ENCODE data around the gene BEGAIN. TPM values are rescaled to one million over a fixed set of nuclear protein-coding genes. Genes with fewer than 3 reads are reported as not detected.

Gene BEGAIN
- total RNA-seq, 1 experiment from 2014 or later, result 0.54 TPM

DNA sequence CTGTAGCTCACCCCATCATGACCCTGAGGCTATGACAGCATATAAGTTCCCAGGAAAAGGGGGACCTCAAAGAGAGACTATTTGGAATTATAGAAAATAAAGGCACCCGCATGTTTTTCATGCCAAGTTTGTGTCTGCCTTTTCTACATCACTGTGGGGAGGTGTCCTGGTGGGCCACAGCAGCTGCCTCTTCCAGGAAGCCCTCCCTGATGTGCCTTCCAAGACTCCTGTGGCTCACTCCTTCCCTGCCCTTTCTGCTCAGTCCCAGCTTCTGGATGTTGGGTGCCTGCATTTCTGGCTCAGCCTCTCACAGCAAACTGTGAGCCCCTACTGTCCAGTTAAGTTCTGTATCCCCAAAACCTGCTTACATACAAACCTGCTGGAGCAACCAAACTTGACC, 36.3 kb upstream of the BEGAIN start:
- Histone ChIP-seq H3K27me3 (replicated peaks; ENCODE audit: control insufficient read depth, insufficient read depth, low read length) (peaks cover 1% of the 10 kb centered on the region; the same call in 1 of the 2 replicates), H3K4me3 (ENCODE audit: low read depth, low read length) (no peak overlapping the region), H3K4me1 (no peaks in the 10 kb centered on the region), H3K36me3 (ENCODE audit: control insufficient read depth, insufficient read depth, low read length) (no peaks in the 10 kb centered on the region), H3K9me3 (no peaks in the 10 kb centered on the region)
- BruUV-seq (replicated peaks), result no TSS peak
- Mint-ChIP-seq H3K4me3 (ENCODE audit: unreplicated experiment) (no peak overlapping the region), H3K36me3 (ENCODE audit: insufficient read depth, unreplicated experiment) (no peaks in the 10 kb centered on the region), H3K4me1 (ENCODE audit: low read depth, unreplicated experiment) (no peaks in the 10 kb centered on the region), H3K27me3 (ENCODE audit: insufficient read depth, unreplicated experiment) (peaks cover 24% of the 10 kb centered on the region), H3K27ac (ENCODE audit: unreplicated experiment) (no peak overlapping the region), H3K9me3 (ENCODE audit: unreplicated experiment) (no peaks in the 10 kb centered on the region)
- no peak for TF ChIP-seq CTCF (IDR thresholded peaks at IDR 0.05; ENCODE audit: insufficient read depth in 1 of 2, low read depth in 1 of 2, low read length in 1 of 2, severe bottlenecking in 1 of 2, unreplicated experiment in 1 of 2)
- POLR2A ChIA-PET, result no interaction called here
- intact Hi-C loops (cut with micrococcal nuclease; ENCODE audit: unreplicated experiment), result no loop called here
- no peak for DNase-seq
- CTCF ChIA-PET, result no interaction called here

GRCh38 chr14:100622708-100623485, 35.7 kb upstream of the BEGAIN start:
- POLR2A ChIA-PET, result no interaction called here
- Histone ChIP-seq H3K27me3 (replicated peaks; ENCODE audit: control insufficient read depth, insufficient read depth, low read length) (peaks cover 1% of the 10 kb centered on the region; the same call in 1 of the 2 replicates), H3K36me3 (ENCODE audit: control insufficient read depth, insufficient read depth, low read length) (no peaks in the 10 kb centered on the region), H3K4me3 (ENCODE audit: low read depth, low read length) (no peak overlapping the region), H3K4me1 (no peaks in the 10 kb centered on the region), H3K9me3 (no peaks in the 10 kb centered on the region)
- no peak overlapping the region for H3K4me3 Mint-ChIP-seq (ENCODE audit: unreplicated experiment)
- BruUV-seq (replicated peaks), result no TSS peak
- DNase-seq, result peak in 1 of 2 experiments; percentile 14
- no peaks in the 10 kb centered on the region for H3K4me1 Mint-ChIP-seq (ENCODE audit: low read depth, unreplicated experiment)
- peaks cover 21% of the 10 kb centered on the region for H3K27me3 Mint-ChIP-seq (ENCODE audit: insufficient read depth, unreplicated experiment)
- H3K27ac Mint-ChIP-seq (ENCODE audit: unreplicated experiment), result no peak overlapping the region
- no peak for TF ChIP-seq CTCF (IDR thresholded peaks at IDR 0.05; ENCODE audit: insufficient read depth in 1 of 2, low read depth in 1 of 2, low read length in 1 of 2, severe bottlenecking in 1 of 2, unreplicated experiment in 1 of 2)
- CTCF ChIA-PET, result no interaction called here
- H3K9me3 Mint-ChIP-seq (ENCODE audit: unreplicated experiment), result no peaks in the 10 kb centered on the region
- H3K36me3 Mint-ChIP-seq (ENCODE audit: insufficient read depth, unreplicated experiment), result no peaks in the 10 kb centered on the region
- intact Hi-C loops (cut with micrococcal nuclease; ENCODE audit: unreplicated experiment), result no loop called here

- Mint-ChIP-seq H3K36me3 (ENCODE audit: insufficient read depth, unreplicated experiment) (no peaks in the 10 kb centered on the region), H3K9me3 (ENCODE audit: unreplicated experiment) (no peaks in the 10 kb centered on the region), H3K27ac (ENCODE audit: unreplicated experiment) (no peak overlapping the region), H3K27me3 (ENCODE audit: insufficient read depth, unreplicated experiment) (peaks cover 18% of the 10 kb centered on the region), H3K4me1 (ENCODE audit: low read depth, unreplicated experiment) (no peaks in the 10 kb centered on the region), H3K4me3 (ENCODE audit: unreplicated experiment) (no peak overlapping the region)
- ChIA-PET CTCF (no interaction called here), POLR2A (no interaction called here)
- H3K9me3 ChIP-seq, result no peaks in the 10 kb centered on the region
- H3K36me3 ChIP-seq (ENCODE audit: control insufficient read depth, insufficient read depth, low read length), result no peaks in the 10 kb centered on the region
- peak in 1 of 2 experiments; percentile 17 for DNase-seq
- H3K4me1 ChIP-seq, result no peaks in the 10 kb centered on the region
- no peaks in the 10 kb centered on the region for H3K27me3 ChIP-seq (replicated peaks; ENCODE audit: control insufficient read depth, insufficient read depth, low read length)
- H3K4me3 ChIP-seq (ENCODE audit: low read depth, low read length), result no peak overlapping the region
- no TSS peak for BruUV-seq (replicated peaks)
- no peak for TF ChIP-seq CTCF (IDR thresholded peaks at IDR 0.05; ENCODE audit: insufficient read depth in 1 of 2, low read depth in 1 of 2, low read length in 1 of 2, severe bottlenecking in 1 of 2, unreplicated experiment in 1 of 2)
- intact Hi-C loops (cut with micrococcal nuclease; ENCODE audit: unreplicated experiment), result no loop called here
Measured at GRCh38 chr14:100622224-100622623, 35.0 kb upstream of the BEGAIN start.
